Measurements from ENCODE around the gene RAP1GAP. TPM values are rescaled to one million over a fixed set of nuclear protein-coding genes. Genes with fewer than 3 reads are reported as not detected.

Gene RAP1GAP
- total and polyA plus RNA-seq, 2 of the 13 experiments (the other 11 are each of a cell fraction or from before 2014, with no cell fraction given) = 11.9 to 37.5 TPM

GRCh38 chr1:21650400-21650799, 18.8 kb downstream of the RAP1GAP start:
- in situ Hi-C loops (cut with HindIII; ENCODE audit: extremely low pct_ligation_motif_present, low pct_unique_long_range_greater_than_20kb) = no loop called here
- H3K79me2 ChIP-seq (ENCODE audit: insufficient read depth, low read length) = no peaks in the 10 kb centered on the region
- no TSS peak for BruUV-seq (replicated peaks)
- ATAC-seq = peak; percentile 15; the same call in 2 of the 3 replicates
- TF ChIP-seq ZNF207 (IDR thresholded peaks at IDR 0.05; ENCODE audit: borderline replicate concordance) (no peak), ZFY (CRISPR knock-in tag; IDR thresholded peaks at IDR 0.05) (no peak), NCOA2 (CRISPR knock-in tag; IDR thresholded peaks at IDR 0.05) (no peak), U2AF2 (IDR thresholded peaks at IDR 0.05; ENCODE audit: low read depth, low read length) (no peak), MYC (CRISPR knock-in tag; IDR thresholded peaks at IDR 0.05; ENCODE audit: borderline replicate concordance) (no peak), ZNF572 (CRISPR knock-in tag; IDR thresholded peaks at IDR 0.05) (no peak), ZBTB2 (CRISPR knock-in tag; IDR thresholded peaks at IDR 0.05; ENCODE audit: low read depth) (no peak), FOXP4 (CRISPR knock-in tag; IDR thresholded peaks at IDR 0.05) (no peak), RXRA (CRISPR knock-in tag; IDR thresholded peaks at IDR 0.05) (no peak), ZBTB8A (CRISPR knock-in tag; IDR thresholded peaks at IDR 0.05; ENCODE audit: borderline replicate concordance, low read depth) (no peak), REPIN1 (CRISPR knock-in tag; IDR thresholded peaks at IDR 0.05; ENCODE audit: borderline replicate concordance, low read depth) (no peak), ZNF512B (CRISPR knock-in tag; IDR thresholded peaks at IDR 0.05; ENCODE audit: borderline replicate concordance) (no peak), KMT2B (CRISPR knock-in tag; IDR thresholded peaks at IDR 0.05) (no peak), ATF7-NPFF (CRISPR knock-in tag; IDR thresholded peaks at IDR 0.05; ENCODE audit: low read depth) (no peak), CENPBD1 (CRISPR knock-in tag; IDR thresholded peaks at IDR 0.05; ENCODE audit: borderline replicate concordance, low read depth) (no peak), ZNF773 (CRISPR knock-in tag; IDR thresholded peaks at IDR 0.05; ENCODE audit: borderline replicate concordance) (no peak), KDM3A (CRISPR knock-in tag; IDR thresholded peaks at IDR 0.05; ENCODE audit: low read depth) (no peak), ZSCAN20 (CRISPR knock-in tag; IDR thresholded peaks at IDR 0.05; ENCODE audit: borderline replicate concordance) (no peak), ZNF496 (CRISPR knock-in tag; IDR thresholded peaks at IDR 0.05; ENCODE audit: insufficient replicate concordance) (no peak)
- no peak for DNase-seq (ENCODE audit: low spot score)
- 90% methylated on average over 7 of the region's 9 CpGs for WGBS (ENCODE audit: low lambda C conversion rate)
- ChIA-PET CTCF (ENCODE audit: low intra/inter-chr PET ratio, low total read pairs) (no interaction called here), POLR2A (no interaction called here)
- H3K4me3 ChIP-seq (replicated peaks in 1 of 3; ENCODE audit: insufficient read depth in 1 of 3, low read depth in 2 of 3, low read length in 3 of 3) = no peak overlapping the region
- H3K4me2 ChIP-seq (ENCODE audit: low read depth, low read length) = no peak overlapping the region
- H3K27me3 ChIP-seq (ENCODE audit: control insufficient read depth in 1 of 2, insufficient read depth in 2 of 2, low read length in 2 of 2) = no peaks in the 10 kb centered on the region
- FAIRE-seq = no peak
- H3K4me1 ChIP-seq (ENCODE audit: insufficient read depth, low read length) = peaks cover 29% of the 10 kb centered on the region
- H2AFZ ChIP-seq (ENCODE audit: low read length) = no peak overlapping the region
- no peak overlapping the region for H3K9ac ChIP-seq (ENCODE audit: insufficient read depth, low read depth, low read length)
- H3K36me3 ChIP-seq (replicated peaks in 1 of 2; ENCODE audit: control insufficient read depth in 1 of 2, insufficient read depth in 2 of 2, low read length in 2 of 2) = peaks cover 3 to 24% of the 10 kb centered on the region in 2 experiments; a peak in 4 of 5 replicates
- no peak overlapping the region for H3K27ac ChIP-seq (ENCODE audit: extremely low read length, insufficient read depth, low read length)
- intact Hi-C loops (cut with micrococcal nuclease; ENCODE audit: unreplicated experiment) = no loop called here
- peaks cover 43% of the 10 kb centered on the region for H4K20me1 ChIP-seq (ENCODE audit: insufficient read depth, low read length)
- no peaks in the 10 kb centered on the region for H3K9me3 ChIP-seq (ENCODE audit: low read length)

Measured in HepG2 (cell line).